ENCODE data around the gene IL2RG.

Gene IL2RG

GRCh38 chrX:71067089-71067488 lies 44.3 kb downstream of the IL2RG start:
- no peak for DNase-seq

GRCh38 chrX:71060127-71060526 lies 51.2 kb downstream of the IL2RG start:
- DNase-seq = no peak

GRCh38 chrX:71057848-71058530 lies 53.4 kb downstream of the IL2RG start:
- DNase-seq = no peak

All from fibroblast of skin of right quadriceps (primary cell).